GM18508 (cell line): ENCODE results near the gene NRG3.

Source experiments
- ATAC-seq: cut with Tn5 transposase; IDR thresholded peaks from one replicate; pipeline ENCODE4 v1.9.1; 2021; ENCODE audit warnings: moderate number of reproducible peaks; ENCODE audit not compliant: insufficient read depth, unreplicated experiment

Gene NRG3

GRCh38 chr10:81874875-81875466 lies at the start of gene NRG3:
Gene NRG3, plus strand, starts transcription at chr10:81875194.
- no peak for ATAC-seq

GRCh38 chr10:81828251-81828650 lies 46.7 kb upstream of the NRG3 start:
- ATAC-seq, result no peak

GRCh38 chr10:81831060-81831459 lies 43.9 kb upstream of the NRG3 start:
- no peak for ATAC-seq

GRCh38 chr10:81838950-81839349 lies 36.0 kb upstream of the NRG3 start:
- ATAC-seq, result no peak

GRCh38 chr10:81843042-81843441 lies 32.0 kb upstream of the NRG3 start:
- ATAC-seq, result no peak

GRCh38 chr10:81847675-81848074 lies 27.3 kb upstream of the NRG3 start:
- no peak for ATAC-seq

- ATAC-seq, result no peak
These were observed 26.5 kb upstream of the NRG3 start for GRCh38 chr10:81848514-81848913.

- no peak for ATAC-seq
These were observed 26.1 kb upstream of the NRG3 start for GRCh38 chr10:81848931-81849330.

- ATAC-seq, result no peak
These were observed 12.4 kb upstream of the NRG3 start for GRCh38 chr10:81862596-81862995.

- no peak for ATAC-seq
These were observed 11.2 kb upstream of the NRG3 start for GRCh38 chr10:81863771-81864170.

GRCh38 chr10:81865581-81865980 lies 9.4 kb upstream of the NRG3 start:
- ATAC-seq, result no peak

- peak; percentile 98 for ATAC-seq
These were observed 8.2 kb upstream of the NRG3 start for GRCh38 chr10:81866753-81867152.

GRCh38 chr10:81870472-81870871 lies 4.5 kb upstream of the NRG3 start:
- ATAC-seq, result no peak

- ATAC-seq, result no peak
These were observed 3.4 kb upstream of the NRG3 start for GRCh38 chr10:81871558-81871957.

GRCh38 chr10:81872206-81872862 lies 2.7 kb upstream of the NRG3 start:
- ATAC-seq, result no peak

GRCh38 chr10:81873231-81873931 lies 1.6 kb upstream of the NRG3 start:
- no peak for ATAC-seq

GRCh38 chr10:81873932-81874816 lies 820 bp upstream of the NRG3 start:
- ATAC-seq, result no peak

GRCh38 chr10:81875467-81876252 lies 666 bp downstream of the NRG3 start:
- ATAC-seq, result no peak

- no peak for ATAC-seq
These were observed 1.5 kb downstream of the NRG3 start for GRCh38 chr10:81876253-81877077.
